ENCODE measurements around the gene HDHD3.

The HDHD3 gene

DNA sequence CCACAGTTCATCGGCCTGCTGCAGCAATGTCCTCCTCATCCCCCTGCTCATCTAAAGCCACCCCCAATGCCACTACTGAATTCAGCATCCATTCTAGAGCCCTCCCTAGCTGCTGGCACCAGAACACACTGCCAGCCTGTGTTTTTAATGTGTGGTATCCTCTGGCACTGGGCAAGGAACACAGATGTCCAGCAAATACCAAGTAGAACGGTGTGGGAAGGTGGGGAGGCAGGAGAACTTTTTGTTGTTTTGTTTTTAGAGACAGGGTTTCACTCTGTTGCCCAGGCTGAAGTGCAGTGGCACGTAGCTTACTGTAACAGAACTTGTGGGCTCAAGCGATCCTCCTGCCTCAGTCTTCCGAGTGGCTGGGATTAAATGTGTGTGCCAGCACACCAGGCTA is 4.7 kb downstream of the HDHD3 start:
- DNase-seq: no peak
- Histone ChIP-seq H3K4me3 (ENCODE audit: low read length) (no peak overlapping the region), H3K9ac (ENCODE audit: low read length) (no peak overlapping the region), H3K27me3 (replicated peaks; ENCODE audit: insufficient read depth, low read length) (no peaks in the 10 kb centered on the region), H3K4me1 (ENCODE audit: low read length) (peaks cover 15% of the 10 kb centered on the region), H3K36me3 (replicated peaks; ENCODE audit: insufficient read depth, low read length) (no peaks in the 10 kb centered on the region), H3K79me2 (ENCODE audit: low read length) (peaks cover 24% of the 10 kb centered on the region), H4K20me1 (ENCODE audit: insufficient read depth, low read length) (no peaks in the 10 kb centered on the region), H3K27ac (ENCODE audit: low read length) (no peak overlapping the region), H3F3A (ENCODE audit: insufficient read depth, low read length) (peaks cover 20% of the 10 kb centered on the region), H3K9me3 (replicated peaks; ENCODE audit: insufficient read depth, low read length) (no peaks in the 10 kb centered on the region), H2AFZ (ENCODE audit: low read length) (no peak overlapping the region), H3K4me2 (ENCODE audit: low read depth, low read length) (no peak overlapping the region), H3K9me2 (replicated peaks; ENCODE audit: insufficient read depth, low read length) (no peaks in the 10 kb centered on the region)
- TF ChIP-seq, protein P1, sequence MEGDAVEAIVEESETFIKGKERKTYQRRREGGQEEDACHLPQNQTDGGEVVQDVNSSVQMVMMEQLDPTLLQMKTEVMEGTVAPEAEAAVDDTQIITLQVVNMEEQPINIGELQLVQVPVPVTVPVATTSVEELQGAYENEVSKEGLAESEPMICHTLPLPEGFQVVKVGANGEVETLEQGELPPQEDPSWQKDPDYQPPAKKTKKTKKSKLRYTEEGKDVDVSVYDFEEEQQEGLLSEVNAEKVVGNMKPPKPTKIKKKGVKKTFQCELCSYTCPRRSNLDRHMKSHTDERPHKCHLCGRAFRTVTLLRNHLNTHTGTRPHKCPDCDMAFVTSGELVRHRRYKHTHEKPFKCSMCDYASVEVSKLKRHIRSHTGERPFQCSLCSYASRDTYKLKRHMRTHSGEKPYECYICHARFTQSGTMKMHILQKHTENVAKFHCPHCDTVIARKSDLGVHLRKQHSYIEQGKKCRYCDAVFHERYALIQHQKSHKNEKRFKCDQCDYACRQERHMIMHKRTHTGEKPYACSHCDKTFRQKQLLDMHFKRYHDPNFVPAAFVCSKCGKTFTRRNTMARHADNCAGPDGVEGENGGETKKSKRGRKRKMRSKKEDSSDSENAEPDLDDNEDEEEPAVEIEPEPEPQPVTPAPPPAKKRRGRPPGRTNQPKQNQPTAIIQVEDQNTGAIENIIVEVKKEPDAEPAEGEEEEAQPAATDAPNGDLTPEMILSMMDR (IDR thresholded peaks at IDR 0.05; ENCODE audit: low read length): no peak
- TF ChIP-seq EZH2phosphoT487 (IDR thresholded peaks at IDR 0.05; ENCODE audit: low read length): no peak
- no peak for TF ChIP-seq EZH2 (optimal IDR thresholded peaks at IDR 0.05; ENCODE audit: low read depth, low read length)

DNA sequence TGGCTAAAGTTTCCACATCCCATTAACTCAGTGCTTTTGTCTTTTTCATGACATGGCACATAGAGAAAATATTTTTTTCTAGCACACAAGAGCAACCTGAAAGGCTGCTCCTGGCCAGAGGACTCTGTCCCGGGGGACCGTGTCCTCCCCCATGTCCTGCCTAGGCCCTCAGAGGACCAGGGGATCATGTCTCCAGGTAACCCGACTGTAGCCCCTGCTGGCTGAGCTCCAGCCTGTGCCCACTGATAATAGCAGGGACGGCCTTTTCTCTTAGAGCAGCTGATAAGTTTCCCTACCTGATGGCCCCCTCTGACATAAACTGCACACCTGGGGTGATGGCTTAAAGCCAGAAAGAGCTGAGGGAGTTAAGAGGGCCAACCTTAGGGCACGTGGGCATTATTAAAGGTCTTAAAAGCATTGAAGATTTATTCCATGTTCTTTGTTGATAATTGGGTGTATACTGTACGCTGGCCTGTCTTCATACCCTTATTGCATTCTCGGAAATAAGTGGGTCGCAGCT is 5.9 kb downstream of the HDHD3 start:
- Histone ChIP-seq H3K4me3 (ENCODE audit: low read length) (no peak overlapping the region), H3K9ac (ENCODE audit: low read length) (no peak overlapping the region), H3F3A (ENCODE audit: insufficient read depth, low read length) (peaks cover 16% of the 10 kb centered on the region), H3K9me2 (replicated peaks; ENCODE audit: insufficient read depth, low read length) (no peaks in the 10 kb centered on the region), H3K9me3 (replicated peaks; ENCODE audit: insufficient read depth, low read length) (no peaks in the 10 kb centered on the region), H3K27me3 (replicated peaks; ENCODE audit: insufficient read depth, low read length) (no peaks in the 10 kb centered on the region), H2AFZ (ENCODE audit: low read length) (no peak overlapping the region), H3K36me3 (replicated peaks; ENCODE audit: insufficient read depth, low read length) (no peaks in the 10 kb centered on the region), H3K27ac (ENCODE audit: low read length) (no peak overlapping the region), H4K20me1 (ENCODE audit: insufficient read depth, low read length) (no peaks in the 10 kb centered on the region), H3K4me2 (ENCODE audit: low read depth, low read length) (no peak overlapping the region), H3K4me1 (ENCODE audit: low read length) (peaks cover 15% of the 10 kb centered on the region), H3K79me2 (ENCODE audit: low read length) (peaks cover 24% of the 10 kb centered on the region)
- TF ChIP-seq, protein P1 (IDR thresholded peaks at IDR 0.05; ENCODE audit: low read length): no peak
- no peak for TF ChIP-seq EZH2phosphoT487 (IDR thresholded peaks at IDR 0.05; ENCODE audit: low read length)
- no peak for TF ChIP-seq EZH2 (optimal IDR thresholded peaks at IDR 0.05; ENCODE audit: low read depth, low read length)
- DNase-seq: no peak

DNA sequence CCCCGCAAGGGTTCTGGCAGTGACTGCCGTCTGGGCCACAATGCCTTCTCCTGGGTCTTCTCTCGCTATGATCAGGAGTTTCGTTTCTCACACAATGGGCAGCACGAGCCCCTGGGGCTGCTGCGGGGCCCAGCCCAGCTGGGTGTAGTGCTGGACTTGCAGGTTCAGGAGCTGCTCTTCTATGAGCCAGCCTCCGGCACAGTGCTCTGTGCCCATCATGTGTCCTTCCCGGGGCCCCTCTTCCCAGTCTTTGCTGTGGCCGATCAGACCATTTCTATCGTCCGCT is 7.0 kb downstream of the HDHD3 start:
- no peak for DNase-seq
- Histone ChIP-seq H3F3A (ENCODE audit: insufficient read depth, low read length) (peaks cover 9% of the 10 kb centered on the region; the same call in 1 of the 2 replicates), H3K36me3 (replicated peaks; ENCODE audit: insufficient read depth, low read length) (no peaks in the 10 kb centered on the region), H3K27me3 (replicated peaks; ENCODE audit: insufficient read depth, low read length) (no peaks in the 10 kb centered on the region), H3K4me2 (ENCODE audit: low read depth, low read length) (no peak overlapping the region), H4K20me1 (ENCODE audit: insufficient read depth, low read length) (no peaks in the 10 kb centered on the region), H3K27ac (ENCODE audit: low read length) (no peak overlapping the region), H3K9me3 (replicated peaks; ENCODE audit: insufficient read depth, low read length) (no peaks in the 10 kb centered on the region), H3K4me1 (ENCODE audit: low read length) (peaks cover 15% of the 10 kb centered on the region), H2AFZ (ENCODE audit: low read length) (no peak overlapping the region), H3K4me3 (ENCODE audit: low read length) (no peak overlapping the region), H3K9ac (ENCODE audit: low read length) (no peak overlapping the region), H3K9me2 (replicated peaks; ENCODE audit: insufficient read depth, low read length) (no peaks in the 10 kb centered on the region), H3K79me2 (ENCODE audit: low read length) (peaks cover 13% of the 10 kb centered on the region)
- TF ChIP-seq EZH2phosphoT487 (IDR thresholded peaks at IDR 0.05; ENCODE audit: low read length) (no peak), EZH2 (optimal IDR thresholded peaks at IDR 0.05; ENCODE audit: low read depth, low read length) (no peak)
- TF ChIP-seq, protein P1 (IDR thresholded peaks at IDR 0.05; ENCODE audit: low read length): no peak

Data from MM.1S (cell line).